GM19035 (cell line): ENCODE measurements around the gene LRRC28.

Experiments
- ATAC-seq: cut with Tn5 transposase; IDR thresholded peaks from one replicate; pipeline ENCODE4 v1.9.1; 2021; ENCODE audit not compliant: unreplicated experiment

LRRC28 gene

GRCh38 chr15:99305761-99306505 is 54.7 kb downstream of the LRRC28 start:
- ATAC-seq: no peak

- no peak for ATAC-seq
Measured at GRCh38 chr15:99306694-99307338, 55.5 kb downstream of the LRRC28 start.

GRCh38 chr15:99307735-99308134 is 56.5 kb downstream of the LRRC28 start:
- ATAC-seq: no peak

- no peak for ATAC-seq
Measured at GRCh38 chr15:99310745-99311144, 59.5 kb downstream of the LRRC28 start.

- ATAC-seq: no peak
Measured at GRCh38 chr15:99312228-99312627, 60.9 kb downstream of the LRRC28 start.

GRCh38 chr15:99312794-99313193 is 61.5 kb downstream of the LRRC28 start:
- ATAC-seq: no peak

- ATAC-seq: no peak
Measured at GRCh38 chr15:99315636-99316035, 64.4 kb downstream of the LRRC28 start.

- ATAC-seq: no peak
Measured at GRCh38 chr15:99320374-99321215, 69.3 kb downstream of the LRRC28 start.

GRCh38 chr15:99321468-99321867 is 70.2 kb downstream of the LRRC28 start:
- no peak for ATAC-seq

GRCh38 chr15:99322643-99323405 is 71.5 kb downstream of the LRRC28 start:
- no peak for ATAC-seq

- ATAC-seq: peak; percentile 75
Measured at GRCh38 chr15:99324082-99324620, 72.9 kb downstream of the LRRC28 start.

GRCh38 chr15:99324700-99325099 is 73.4 kb downstream of the LRRC28 start:
- ATAC-seq: peak; percentile 14

GRCh38 chr15:99326235-99326634 is 75.0 kb downstream of the LRRC28 start:
- ATAC-seq: no peak

GRCh38 chr15:99328106-99329072 is 77.1 kb downstream of the LRRC28 start:
- ATAC-seq: no peak

GRCh38 chr15:99331381-99331780 is 80.1 kb downstream of the LRRC28 start:
- ATAC-seq: no peak

- ATAC-seq: no peak
Measured at GRCh38 chr15:99333413-99333812, 82.1 kb downstream of the LRRC28 start.

- ATAC-seq: no peak
Measured at GRCh38 chr15:99333981-99334380, 82.7 kb downstream of the LRRC28 start.

- ATAC-seq: no peak
Measured at GRCh38 chr15:99335508-99335907, 84.2 kb downstream of the LRRC28 start.

- no peak for ATAC-seq
Measured at GRCh38 chr15:99336794-99337193, 85.5 kb downstream of the LRRC28 start.

- no peak for ATAC-seq
Measured at GRCh38 chr15:99340347-99340746, 89.1 kb downstream of the LRRC28 start.
